Measurements from ENCODE around the gene DNAH14.

DNA sequence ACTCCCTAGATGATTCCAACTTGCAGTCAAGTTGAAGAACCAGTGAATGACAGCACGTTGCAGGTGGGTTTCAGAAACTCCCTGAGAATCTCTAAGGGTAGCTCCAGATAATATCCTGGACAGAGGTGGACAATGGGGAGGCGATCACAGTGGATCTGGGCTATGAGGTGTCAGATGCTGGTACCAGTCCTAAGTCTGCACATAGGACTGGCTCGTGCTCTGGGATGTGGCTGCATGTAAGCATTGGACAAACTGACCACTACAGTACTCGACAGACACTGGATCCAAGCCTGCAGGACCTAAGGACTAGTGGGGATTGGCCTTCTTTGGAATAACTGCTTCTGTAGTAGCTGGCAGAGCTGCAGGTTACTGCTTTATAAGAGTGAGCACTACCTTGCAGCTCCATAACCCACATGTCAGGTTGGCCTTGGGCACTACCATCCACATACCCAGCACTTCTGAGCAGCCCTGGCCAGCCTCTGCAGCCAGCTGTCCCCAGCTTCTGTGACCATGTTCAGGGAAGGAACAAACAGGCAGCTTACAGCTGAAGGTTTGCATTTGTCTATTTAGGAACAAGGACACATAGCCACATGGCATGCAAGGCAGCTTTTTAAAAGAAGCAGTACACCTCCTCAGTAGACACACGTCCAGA is 33.2 kb upstream of the DNAH14 start:
- no peak for TF ChIP-seq ZKSCAN1 (IDR thresholded peaks at IDR 0.05; ENCODE audit: low read depth, low read length)
- no peak for TF ChIP-seq HDAC6 (IDR thresholded peaks at IDR 0.05; ENCODE audit: low read depth, low read length)
- TF ChIP-seq, protein P1, sequence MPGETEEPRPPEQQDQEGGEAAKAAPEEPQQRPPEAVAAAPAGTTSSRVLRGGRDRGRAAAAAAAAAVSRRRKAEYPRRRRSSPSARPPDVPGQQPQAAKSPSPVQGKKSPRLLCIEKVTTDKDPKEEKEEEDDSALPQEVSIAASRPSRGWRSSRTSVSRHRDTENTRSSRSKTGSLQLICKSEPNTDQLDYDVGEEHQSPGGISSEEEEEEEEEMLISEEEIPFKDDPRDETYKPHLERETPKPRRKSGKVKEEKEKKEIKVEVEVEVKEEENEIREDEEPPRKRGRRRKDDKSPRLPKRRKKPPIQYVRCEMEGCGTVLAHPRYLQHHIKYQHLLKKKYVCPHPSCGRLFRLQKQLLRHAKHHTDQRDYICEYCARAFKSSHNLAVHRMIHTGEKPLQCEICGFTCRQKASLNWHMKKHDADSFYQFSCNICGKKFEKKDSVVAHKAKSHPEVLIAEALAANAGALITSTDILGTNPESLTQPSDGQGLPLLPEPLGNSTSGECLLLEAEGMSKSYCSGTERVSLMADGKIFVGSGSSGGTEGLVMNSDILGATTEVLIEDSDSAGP (CRISPR knock-in tag; IDR thresholded peaks at IDR 0.05) = no peak
- TF ChIP-seq, protein P2, sequence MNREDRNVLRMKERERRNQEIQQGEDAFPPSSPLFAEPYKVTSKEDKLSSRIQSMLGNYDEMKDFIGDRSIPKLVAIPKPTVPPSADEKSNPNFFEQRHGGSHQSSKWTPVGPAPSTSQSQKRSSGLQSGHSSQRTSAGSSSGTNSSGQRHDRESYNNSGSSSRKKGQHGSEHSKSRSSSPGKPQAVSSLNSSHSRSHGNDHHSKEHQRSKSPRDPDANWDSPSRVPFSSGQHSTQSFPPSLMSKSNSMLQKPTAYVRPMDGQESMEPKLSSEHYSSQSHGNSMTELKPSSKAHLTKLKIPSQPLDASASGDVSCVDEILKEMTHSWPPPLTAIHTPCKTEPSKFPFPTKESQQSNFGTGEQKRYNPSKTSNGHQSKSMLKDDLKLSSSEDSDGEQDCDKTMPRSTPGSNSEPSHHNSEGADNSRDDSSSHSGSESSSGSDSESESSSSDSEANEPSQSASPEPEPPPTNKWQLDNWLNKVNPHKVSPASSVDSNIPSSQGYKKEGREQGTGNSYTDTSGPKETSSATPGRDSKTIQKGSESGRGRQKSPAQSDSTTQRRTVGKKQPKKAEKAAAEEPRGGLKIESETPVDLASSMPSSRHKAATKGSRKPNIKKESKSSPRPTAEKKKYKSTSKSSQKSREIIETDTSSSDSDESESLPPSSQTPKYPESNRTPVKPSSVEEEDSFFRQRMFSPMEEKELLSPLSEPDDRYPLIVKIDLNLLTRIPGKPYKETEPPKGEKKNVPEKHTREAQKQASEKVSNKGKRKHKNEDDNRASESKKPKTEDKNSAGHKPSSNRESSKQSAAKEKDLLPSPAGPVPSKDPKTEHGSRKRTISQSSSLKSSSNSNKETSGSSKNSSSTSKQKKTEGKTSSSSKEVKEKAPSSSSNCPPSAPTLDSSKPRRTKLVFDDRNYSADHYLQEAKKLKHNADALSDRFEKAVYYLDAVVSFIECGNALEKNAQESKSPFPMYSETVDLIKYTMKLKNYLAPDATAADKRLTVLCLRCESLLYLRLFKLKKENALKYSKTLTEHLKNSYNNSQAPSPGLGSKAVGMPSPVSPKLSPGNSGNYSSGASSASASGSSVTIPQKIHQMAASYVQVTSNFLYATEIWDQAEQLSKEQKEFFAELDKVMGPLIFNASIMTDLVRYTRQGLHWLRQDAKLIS (CRISPR knock-in tag; IDR thresholded peaks at IDR 0.05) = no peak
- TF ChIP-seq EHMT2 (IDR thresholded peaks at IDR 0.05) = no peak
- no peak for TF ChIP-seq ZNF445 (CRISPR knock-in tag; IDR thresholded peaks at IDR 0.05; ENCODE audit: low read depth)
- TF ChIP-seq, protein P3, sequence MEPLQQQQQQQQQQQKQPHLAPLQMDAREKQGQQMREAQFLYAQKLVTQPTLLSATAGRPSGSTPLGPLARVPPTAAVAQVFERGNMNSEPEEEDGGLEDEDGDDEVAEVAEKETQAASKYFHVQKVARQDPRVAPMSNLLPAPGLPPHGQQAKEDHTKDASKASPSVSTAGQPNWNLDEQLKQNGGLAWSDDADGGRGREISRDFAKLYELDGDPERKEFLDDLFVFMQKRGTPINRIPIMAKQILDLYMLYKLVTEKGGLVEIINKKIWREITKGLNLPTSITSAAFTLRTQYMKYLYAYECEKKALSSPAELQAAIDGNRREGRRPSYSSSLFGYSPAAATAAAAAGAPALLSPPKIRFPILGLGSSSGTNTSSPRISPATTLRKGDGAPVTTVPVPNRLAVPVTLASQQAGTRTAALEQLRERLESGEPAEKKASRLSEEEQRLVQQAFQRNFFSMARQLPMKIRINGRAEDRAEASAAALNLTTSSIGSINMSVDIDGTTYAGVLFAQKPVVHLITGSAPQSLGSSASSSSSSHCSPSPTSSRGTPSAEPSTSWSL (CRISPR knock-in tag; IDR thresholded peaks at IDR 0.05; ENCODE audit: borderline replicate concordance) = no peak

All from K562 (cell line).